AG09309 (cell line): Measurements from ENCODE around the gene GTF2B.
"Not testable (repeated sequence)": the region's sequence is repeated elsewhere in the genome, so short reads cannot be mapped to it uniquely, and the experiment has no call there.

Experiments used
- DNase-seq: peaks from one replicate; pipeline ENCODE4 v3.0.0-alpha.2; 2010; ENCODE audit warnings: low read depth
- H3K4me3 ChIP-seq: 2 replicates; pipeline ENCODE4 v1.5.1; 2011; ENCODE audit warnings: mild to moderate bottlenecking, low read depth, low read length, moderate library complexity; ENCODE audit not compliant: control insufficient read depth
- TF ChIP-seq, protein P1 (sequence below): IDR thresholded peaks from 2 replicates; pipeline ENCODE4 v1.5.1; 2011; ENCODE audit warnings: mild to moderate bottlenecking, low read depth, low read length, inconsistent platforms; ENCODE audit not compliant: insufficient read depth, control insufficient read depth; ENCODE audit errors: missing control alignments

The GTF2B gene

DNA sequence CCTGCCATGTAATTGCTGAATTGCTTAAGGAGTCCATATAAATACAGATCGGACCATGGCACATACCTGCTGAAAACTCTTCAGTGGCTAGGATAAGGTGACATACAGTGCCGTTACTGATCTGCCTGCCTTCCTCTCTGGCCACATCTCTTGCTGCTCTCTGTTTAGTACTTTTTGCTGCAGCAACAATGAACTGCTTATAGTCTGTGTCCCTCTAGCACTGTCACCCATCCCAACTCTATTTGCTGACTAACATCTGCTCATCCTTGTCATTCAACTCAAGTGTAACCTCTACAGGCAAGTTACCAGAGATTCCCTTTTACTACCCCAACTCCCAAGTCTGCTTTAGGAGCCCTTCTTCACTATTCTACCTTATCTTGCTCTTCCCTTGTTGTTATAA, 65.6 kb downstream of the GTF2B start:
- TF ChIP-seq, protein P1, sequence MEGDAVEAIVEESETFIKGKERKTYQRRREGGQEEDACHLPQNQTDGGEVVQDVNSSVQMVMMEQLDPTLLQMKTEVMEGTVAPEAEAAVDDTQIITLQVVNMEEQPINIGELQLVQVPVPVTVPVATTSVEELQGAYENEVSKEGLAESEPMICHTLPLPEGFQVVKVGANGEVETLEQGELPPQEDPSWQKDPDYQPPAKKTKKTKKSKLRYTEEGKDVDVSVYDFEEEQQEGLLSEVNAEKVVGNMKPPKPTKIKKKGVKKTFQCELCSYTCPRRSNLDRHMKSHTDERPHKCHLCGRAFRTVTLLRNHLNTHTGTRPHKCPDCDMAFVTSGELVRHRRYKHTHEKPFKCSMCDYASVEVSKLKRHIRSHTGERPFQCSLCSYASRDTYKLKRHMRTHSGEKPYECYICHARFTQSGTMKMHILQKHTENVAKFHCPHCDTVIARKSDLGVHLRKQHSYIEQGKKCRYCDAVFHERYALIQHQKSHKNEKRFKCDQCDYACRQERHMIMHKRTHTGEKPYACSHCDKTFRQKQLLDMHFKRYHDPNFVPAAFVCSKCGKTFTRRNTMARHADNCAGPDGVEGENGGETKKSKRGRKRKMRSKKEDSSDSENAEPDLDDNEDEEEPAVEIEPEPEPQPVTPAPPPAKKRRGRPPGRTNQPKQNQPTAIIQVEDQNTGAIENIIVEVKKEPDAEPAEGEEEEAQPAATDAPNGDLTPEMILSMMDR = no peak
- no peak overlapping the region for H3K4me3 ChIP-seq
- DNase-seq = no peak

- not testable (repeated sequence) for H3K4me3 ChIP-seq, DNase-seq
Observed at GRCh38 chr1:88819642-88820041, 71.7 kb downstream of the GTF2B start.

DNA sequence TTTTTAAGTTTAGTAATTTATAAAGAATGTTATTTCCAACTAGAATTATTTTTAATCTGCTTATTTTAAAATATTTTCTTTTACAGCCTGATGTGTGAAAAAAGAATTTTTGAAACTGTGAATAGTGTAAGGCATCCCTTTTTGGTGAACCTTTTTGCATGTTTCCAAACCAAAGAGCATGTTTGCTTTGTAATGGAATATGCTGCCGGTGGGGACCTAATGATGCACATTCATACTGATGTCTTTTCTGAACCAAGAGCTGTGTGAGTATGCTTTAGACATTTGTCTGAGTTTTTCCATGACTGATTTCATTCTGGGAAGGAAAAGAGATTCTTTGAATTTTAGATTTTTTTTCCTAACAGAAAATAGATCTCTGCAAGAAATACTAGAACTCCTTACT, 77.9 kb downstream of the GTF2B start:
- TF ChIP-seq, protein P1 = no peak
- DNase-seq = no peak

GRCh38 chr1:88812366-88812765, 79.0 kb downstream of the GTF2B start:
- TF ChIP-seq, protein P1 = no peak
- no peak for DNase-seq
- H3K4me3 ChIP-seq = no peak overlapping the region

More for the DNA sequence above, 77.9 kb downstream of the GTF2B start:
- H3K4me3 ChIP-seq = no peak overlapping the region

GRCh38 chr1:88803444-88803843, 87.9 kb downstream of the GTF2B start:
- H3K4me3 ChIP-seq = no peak overlapping the region
- TF ChIP-seq, protein P1 = no peak
- no peak for DNase-seq

GRCh38 chr1:88802950-88803349, 88.4 kb downstream of the GTF2B start:
- no peak overlapping the region for H3K4me3 ChIP-seq
- DNase-seq = peak; percentile 18
- TF ChIP-seq, protein P1 = no peak
